ENCODE measurements around the gene NATD1. TPM values are rescaled to one million over a fixed set of nuclear protein-coding genes. Genes with fewer than 3 reads are reported as not detected.

The NATD1 gene
- total and polyA plus RNA-seq, 9 of the 15 experiments (the other 6 are each of a cell fraction or from before 2014, with no cell fraction given): 0.24 to 5.4 (median 1.6) TPM

DNA sequence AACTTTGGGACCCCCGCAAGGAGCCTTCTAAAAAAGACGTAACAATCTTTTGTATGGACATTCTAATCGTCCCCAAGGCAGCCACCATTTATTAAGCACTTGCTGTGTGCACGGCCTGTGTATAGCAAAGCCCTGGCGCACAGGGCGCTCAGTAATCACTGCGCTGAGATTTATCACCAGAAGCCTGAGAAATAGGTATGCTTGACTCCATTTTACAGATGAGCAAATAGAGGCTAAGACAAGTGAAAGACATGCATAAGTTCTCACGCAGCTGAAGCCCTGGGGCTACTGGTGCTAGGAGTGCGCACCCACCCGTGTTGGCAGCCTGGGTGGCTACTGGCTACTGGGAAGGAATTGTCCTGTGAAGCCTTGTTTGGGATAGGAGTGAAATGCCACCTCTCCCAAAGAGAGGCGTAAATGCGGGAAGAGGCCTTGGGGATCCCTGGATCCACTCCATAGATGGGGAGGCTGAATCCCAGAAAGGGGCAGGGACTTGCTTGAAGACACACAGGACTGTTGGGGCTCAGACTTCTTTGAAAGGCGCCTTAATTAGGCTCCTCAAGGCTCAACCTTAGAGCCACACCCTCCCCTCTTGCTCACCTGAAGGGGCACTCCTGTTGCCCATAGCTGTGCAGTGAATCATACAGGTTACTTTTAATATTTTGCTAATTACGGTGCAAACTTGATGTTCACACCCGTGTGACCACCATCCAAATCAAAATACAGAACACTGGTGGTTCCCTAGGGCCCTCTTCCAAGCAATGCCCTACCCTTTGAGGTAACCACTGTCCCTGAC, 634 bp upstream of the NATD1 start (continued):
- TF ChIP-seq RERE (CRISPR knock-in tag; IDR thresholded peaks at IDR 0.05; ENCODE audit: borderline replicate concordance) (no peak), NRF1 (conservative IDR thresholded peaks at IDR 0.05 in 1 of 2, IDR thresholded peaks at IDR 0.05 in 1 of 2) (0 out of 4 replicates have a peak, but pooled peaks of 1 of the 2 experiments have one; percentile 10), FOXJ3 (CRISPR knock-in tag; IDR thresholded peaks at IDR 0.05) (no peak), TSHZ1 (CRISPR knock-in tag; IDR thresholded peaks at IDR 0.05) (no peak), KAT2B (IDR thresholded peaks at IDR 0.05; ENCODE audit: low read depth, low read length) (no peak), NELFE (IDR thresholded peaks at IDR 0.05; ENCODE audit: insufficient read depth, insufficient read length) (no peak), GABPB1 (CRISPR knock-in tag; IDR thresholded peaks at IDR 0.05) (no peak), GTF2E2 (tag; IDR thresholded peaks at IDR 0.05) (no peak), ZBTB33 (CRISPR knock-in tag; IDR thresholded peaks at IDR 0.05) (peak; percentile 86), SPI1 (IDR thresholded peaks at IDR 0.05; ENCODE audit: borderline replicate concordance, low read depth, low read length) (no peak), MAZ (CRISPR knock-in tag; conservative IDR thresholded peaks at IDR 0.05 in 1 of 2, IDR thresholded peaks at IDR 0.05 in 1 of 2) (no peak), CHCHD3 (CRISPR knock-in tag; IDR thresholded peaks at IDR 0.05) (no peak), CBFA2T3 (IDR thresholded peaks at IDR 0.05) (no peak), SMAD4 (CRISPR knock-in tag; conservative IDR thresholded peaks at IDR 0.05) (no peak)
- TF ChIP-seq, protein P1, sequence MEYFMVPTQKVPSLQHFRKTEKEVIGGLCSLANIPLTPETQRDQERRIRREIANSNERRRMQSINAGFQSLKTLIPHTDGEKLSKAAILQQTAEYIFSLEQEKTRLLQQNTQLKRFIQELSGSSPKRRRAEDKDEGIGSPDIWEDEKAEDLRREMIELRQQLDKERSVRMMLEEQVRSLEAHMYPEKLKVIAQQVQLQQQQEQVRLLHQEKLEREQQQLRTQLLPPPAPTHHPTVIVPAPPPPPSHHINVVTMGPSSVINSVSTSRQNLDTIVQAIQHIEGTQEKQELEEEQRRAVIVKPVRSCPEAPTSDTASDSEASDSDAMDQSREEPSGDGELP (CRISPR knock-in tag; IDR thresholded peaks at IDR 0.05; ENCODE audit: borderline replicate concordance): peak; percentile 36; the same call in 1 of the 2 replicates

Data from K562 (cell line).